Lung (tissue), 12 donors: ENCODE measurements around the gene SLC47A1. TPM values are rescaled to one million over a fixed set of nuclear protein-coding genes. Genes with fewer than 3 reads are reported as not detected.
"Not testable (repeated sequence)": the region's sequence is repeated elsewhere in the genome, so short reads cannot be mapped to it uniquely, and the experiment has no call there.

ENCODE experiments used
- ATAC-seq: fragments of 200-7000 bp; cut with Tn5 transposase; one replicate; pipeline ENCODE4 v1.9.1; 2020; ENCODE audit warnings: moderate number of reproducible peaks; ENCODE audit not compliant: insufficient read depth, low FRiP score
- DNase-seq, 3 donors: peaks; one replicate each; pipeline ENCODE4 v3.0.0-alpha.2; 2013 to 2017
- H3K27ac ChIP-seq, 2 donors: one replicate each; pipeline ENCODE4 v1.5.1; 2013; ENCODE audit warnings: mild to moderate bottlenecking in 2 of 2, moderate library complexity in 2 of 2, control low read depth in 1 of 2, inconsistent platforms in 1 of 2, low read depth in 1 of 2, low read length in 1 of 2
- H3K27me3 ChIP-seq, 3 donors: one replicate each; pipeline ENCODE4 v1.5.1; 2013; ENCODE audit warnings: low read length in 2 of 3; ENCODE audit not compliant: control insufficient read depth in 3 of 3, insufficient read depth in 3 of 3
- H3K36me3 ChIP-seq, 4 donors: one replicate each; pipeline ENCODE4 v1.5.1; 2013; ENCODE audit warnings: low read length in 4 of 4, mild to moderate bottlenecking in 1 of 4, moderate library complexity in 1 of 4; ENCODE audit not compliant: control insufficient read depth in 4 of 4, insufficient read depth in 4 of 4
- H3K4me1 ChIP-seq, 5 donors: one replicate each; pipeline ENCODE4 v1.5.1; 2013; ENCODE audit warnings: low read length in 5 of 5, mild to moderate bottlenecking in 2 of 5, moderate library complexity in 1 of 5; ENCODE audit not compliant: control insufficient read depth in 5 of 5, insufficient read depth in 5 of 5
- H3K4me3 ChIP-seq: one replicate; pipeline ENCODE4 v1.5.1; 2013; ENCODE audit warnings: mild to moderate bottlenecking, control low read depth, moderate library complexity
- H3K9ac ChIP-seq, 2 donors: one replicate each; pipeline ENCODE4 v1.5.1; 2013; ENCODE audit warnings: low read length in 2 of 2, control low read depth in 1 of 2; ENCODE audit not compliant: insufficient read depth in 1 of 2
- H3K9me3 ChIP-seq, 4 donors: one replicate each; pipeline ENCODE4 v1.5.1; 2013; ENCODE audit warnings: low read length in 3 of 4, mild to moderate bottlenecking in 1 of 4, moderate library complexity in 1 of 4; ENCODE audit not compliant: control insufficient read depth in 4 of 4, insufficient read depth in 3 of 4
- WGBS, 2 donors: extraction: QIAGEN DNeasy Blood & Tissue Kit; methylation state at CpG; one replicate each; pipeline ENCODE4 v1.1.7; 2013; 5-methylcytosine and 5-hydroxymethylcytosine counted together
- polyA plus RNA-seq, 2 donors: library from polyadenylated mRNA; stranded (reverse); fragments of 200-250 nt; gene quantifications; one replicate each; pipeline ENCODE4 v1.2.1, GENCODE V29; 2013
- total RNA-seq, 2 donors: library from RNA; depleted of rRNA in 1 of 2; stranded (reverse); fragments of >200 nt in 1 of 2; gene quantifications; one replicate each; pipeline ENCODE4 v1.2.1, GENCODE V29; 2014 to 2021
- TF ChIP-seq, protein P1 (sequence below): IDR thresholded peaks from 2 replicates; pipeline ENCODE4 v1.5.1; 2012; ENCODE audit warnings: mild to moderate bottlenecking; ENCODE audit errors: control extremely low read depth, extremely low read depth
- donor health status: control.
- donor health status: control.
- donor health status: Bipolar disorder and iron deficiency.
- donor health status: healthy.
- donor health status: DM: yes; HTN: yes; CAD: no.

Gene SLC47A1
- total and polyA plus RNA-seq, 4 donors = 0.74 to 9.4 (median 2.3) TPM

DNA sequence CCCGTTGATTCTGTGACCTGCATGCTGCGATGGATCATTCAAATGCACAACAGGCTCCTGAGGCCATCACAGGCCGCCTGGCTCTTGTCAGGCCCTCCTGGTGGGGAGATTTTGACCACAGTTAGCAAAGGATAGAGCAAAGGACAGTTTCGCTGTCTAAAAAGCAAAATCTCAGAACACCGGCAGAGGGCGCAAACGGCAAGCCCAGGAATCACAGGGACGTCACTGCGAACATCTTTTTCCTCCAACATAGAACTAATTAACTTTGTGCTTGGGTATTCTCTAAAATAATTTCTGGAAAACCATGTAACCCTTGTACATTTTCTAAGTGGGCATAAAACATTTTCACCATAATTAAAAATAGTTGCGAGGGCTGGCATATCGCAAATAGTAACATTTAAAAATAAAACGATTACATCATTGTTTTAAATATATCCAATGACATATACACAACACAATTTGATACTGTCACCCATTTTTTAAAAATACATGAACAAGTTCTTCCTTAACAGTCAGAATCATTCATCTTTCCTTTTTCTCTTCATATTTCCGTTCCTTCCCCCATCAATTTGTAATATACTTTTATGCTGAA is 19.7 kb upstream of the SLC47A1 start:
- H3K4me3 ChIP-seq = no peak overlapping the region
- ATAC-seq = peak; percentile 66
- WGBS, 2 donors = 12 to 16% methylated on average over 13 of the region's 13 CpGs
- H3K4me1 ChIP-seq = peaks cover 0 to 4% (median 0%) of the 10 kb centered on the region in 5 donors
- H3K27me3 ChIP-seq = no peaks in the 10 kb centered on the region
- TF ChIP-seq, protein P1, sequence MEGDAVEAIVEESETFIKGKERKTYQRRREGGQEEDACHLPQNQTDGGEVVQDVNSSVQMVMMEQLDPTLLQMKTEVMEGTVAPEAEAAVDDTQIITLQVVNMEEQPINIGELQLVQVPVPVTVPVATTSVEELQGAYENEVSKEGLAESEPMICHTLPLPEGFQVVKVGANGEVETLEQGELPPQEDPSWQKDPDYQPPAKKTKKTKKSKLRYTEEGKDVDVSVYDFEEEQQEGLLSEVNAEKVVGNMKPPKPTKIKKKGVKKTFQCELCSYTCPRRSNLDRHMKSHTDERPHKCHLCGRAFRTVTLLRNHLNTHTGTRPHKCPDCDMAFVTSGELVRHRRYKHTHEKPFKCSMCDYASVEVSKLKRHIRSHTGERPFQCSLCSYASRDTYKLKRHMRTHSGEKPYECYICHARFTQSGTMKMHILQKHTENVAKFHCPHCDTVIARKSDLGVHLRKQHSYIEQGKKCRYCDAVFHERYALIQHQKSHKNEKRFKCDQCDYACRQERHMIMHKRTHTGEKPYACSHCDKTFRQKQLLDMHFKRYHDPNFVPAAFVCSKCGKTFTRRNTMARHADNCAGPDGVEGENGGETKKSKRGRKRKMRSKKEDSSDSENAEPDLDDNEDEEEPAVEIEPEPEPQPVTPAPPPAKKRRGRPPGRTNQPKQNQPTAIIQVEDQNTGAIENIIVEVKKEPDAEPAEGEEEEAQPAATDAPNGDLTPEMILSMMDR = peak; percentile 83
- peak overlapping the region in 1 of 2 donors; percentile 50 for H3K9ac ChIP-seq
- DNase-seq = peak; percentile 74 to 87 (median 82)
- no peaks in the 10 kb centered on the region for H3K9me3 ChIP-seq
- H3K36me3 ChIP-seq = no peaks in the 10 kb centered on the region
- peak overlapping the region in 1 of 2 donors; percentile 41 for H3K27ac ChIP-seq

DNA sequence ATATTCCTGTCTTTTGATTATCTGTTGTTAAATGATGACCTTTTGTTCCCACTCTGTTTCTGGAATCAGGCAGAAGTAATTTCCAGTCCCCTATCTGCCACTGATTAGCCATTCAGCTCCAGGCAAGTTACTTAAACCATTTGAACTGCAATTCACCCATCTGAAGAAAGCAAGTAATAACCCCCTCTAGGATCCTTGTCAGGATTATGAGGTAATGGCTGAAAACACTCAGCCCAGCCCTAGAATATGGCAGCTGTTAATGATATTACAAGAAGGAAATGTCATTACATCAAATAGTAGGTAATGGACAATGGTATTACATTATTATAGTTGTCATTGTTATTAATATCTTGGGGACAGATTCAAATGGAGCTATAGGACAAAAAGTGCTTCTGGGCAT is 16.0 kb upstream of the SLC47A1 start:
- TF ChIP-seq, protein P1 = no peak
- ATAC-seq = no peak
- Histone ChIP-seq H3K27me3 (no peaks in the 10 kb centered on the region), H3K36me3 (no peaks in the 10 kb centered on the region), H3K4me3 (no peak overlapping the region), H3K9ac (no peak overlapping the region), H3K9me3 (no peaks in the 10 kb centered on the region), H3K27ac (no peak overlapping the region), H3K4me1 (no peaks in the 10 kb centered on the region)
- DNase-seq = no peak

DNA sequence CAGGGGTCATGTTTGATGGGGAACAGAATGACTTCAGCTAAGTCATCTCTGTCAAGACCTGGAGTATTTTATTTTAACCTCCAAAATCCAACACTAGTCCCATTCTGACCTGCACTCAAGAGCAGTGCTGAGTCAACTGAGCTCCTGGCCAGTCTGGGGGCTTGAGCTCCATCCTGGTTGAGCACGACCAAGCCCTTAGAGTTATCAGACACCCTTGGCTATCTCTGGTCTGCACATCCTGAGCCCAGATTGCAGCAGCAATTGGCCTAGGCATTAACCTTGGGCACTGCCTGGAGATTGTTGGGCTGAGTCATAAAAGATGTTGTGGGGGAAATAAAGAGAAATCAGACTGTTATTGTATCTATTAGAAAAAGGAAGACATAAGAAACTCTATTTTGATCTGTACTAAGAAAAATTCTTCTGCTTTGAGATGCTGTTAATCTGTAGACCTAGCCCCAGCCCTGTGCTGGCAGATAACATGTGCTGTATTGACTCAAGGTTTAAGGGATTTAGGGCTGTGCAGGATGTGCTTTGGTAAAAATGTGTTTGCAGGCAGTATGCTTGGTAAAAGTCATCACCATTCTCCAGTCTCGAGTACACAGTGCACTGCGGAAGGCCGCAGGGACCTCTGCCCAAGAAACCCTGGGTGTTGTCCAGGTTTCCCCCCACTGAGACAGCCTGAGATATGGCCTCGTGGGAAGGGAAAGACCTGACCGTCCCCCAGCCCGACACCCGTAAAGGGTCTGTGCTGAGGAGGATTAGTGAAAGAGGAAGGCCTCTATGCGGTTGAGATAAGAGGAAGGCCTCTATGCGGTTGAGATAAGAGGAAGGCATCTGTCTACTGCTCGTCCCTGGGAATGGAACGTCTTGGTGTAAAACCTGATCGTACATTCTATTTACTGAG is 14.0 kb upstream of the SLC47A1 start:
- not testable (repeated sequence) for H3K27me3 ChIP-seq, H3K9me3 ChIP-seq, H3K4me1 ChIP-seq, H3K9ac ChIP-seq, H3K36me3 ChIP-seq, DNase-seq, H3K4me3 ChIP-seq, ATAC-seq, H3K27ac ChIP-seq
- WGBS, 2 donors = 36 to 55% methylated on average over 13 of the region's 13 CpGs

DNA sequence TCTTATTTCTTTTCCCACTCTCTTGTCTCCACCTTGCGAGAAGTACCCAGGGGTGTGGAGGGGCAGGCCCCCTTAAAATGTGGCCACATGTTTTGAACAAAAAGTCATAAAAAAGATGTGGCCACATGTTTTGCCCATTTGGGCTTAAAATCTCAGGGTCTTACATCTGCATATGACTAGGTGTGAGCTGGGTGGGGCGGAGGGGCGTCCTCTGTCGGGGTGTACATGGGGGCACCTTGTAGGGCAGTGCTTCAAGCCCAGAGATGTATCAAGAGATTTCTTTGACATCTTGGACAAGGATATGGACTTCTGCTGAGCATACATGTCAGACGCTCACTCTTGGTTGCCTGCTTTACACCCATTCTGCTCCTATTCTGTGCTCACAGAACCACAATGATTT is 13.0 kb upstream of the SLC47A1 start:
- Histone ChIP-seq H3K36me3 (no peaks in the 10 kb centered on the region), H3K9me3 (no peaks in the 10 kb centered on the region), H3K9ac (no peak overlapping the region), H3K4me1 (no peaks in the 10 kb centered on the region), H3K27ac (no peak overlapping the region), H3K27me3 (no peaks in the 10 kb centered on the region), H3K4me3 (no peak overlapping the region)
- DNase-seq (no peak), ATAC-seq (no peak)
- WGBS, 2 donors = 90 to 93% methylated on average over 5 of the region's 5 CpGs
- TF ChIP-seq, protein P1 = no peak
